Natural killer cell (primary cell): ENCODE measurements around the gene HCN3. TPM values are rescaled to one million over a fixed set of nuclear protein-coding genes. Genes with fewer than 3 reads are reported as not detected.
A peak's percentile ranks its signal among the peaks of the same experiment; 100 is the strongest.

ENCODE experiments used
- ATAC-seq, 3 donors: fragments of 150-1000 bp in 2 of 3; fragments of 200-7000 bp in 1 of 3; cut with Tn5 transposase; 1 replicate in 1 of 3; 2 replicates in 2 of 3; pipeline ENCODE4 v1.10.0; 2021; ENCODE audit warnings: mild to moderate bottlenecking in 2 of 3, moderate library complexity in 2 of 3
- DNase-seq, 2 donors: peaks; one replicate each; pipeline versions ENCODE4 v3.0.0 to v3.0.0-alpha.2; 2013 to 2021; ENCODE audit warnings: mixed read lengths in 1 of 2
- H3K27ac ChIP-seq: one replicate; pipeline ENCODE4 v1.5.1; 2013; ENCODE audit warnings: mild to moderate bottlenecking, low read length
- H3K27me3 ChIP-seq: one replicate; pipeline ENCODE4 v1.6.1; 2013; ENCODE audit warnings: low read length; ENCODE audit not compliant: control insufficient read depth, insufficient read depth
- H3K36me3 ChIP-seq: one replicate; pipeline ENCODE4 v1.6.1; 2013; ENCODE audit warnings: low read length; ENCODE audit not compliant: control insufficient read depth, insufficient read depth
- H3K4me1 ChIP-seq: one replicate; pipeline ENCODE4 v1.6.1; 2013; ENCODE audit warnings: low read length; ENCODE audit not compliant: control insufficient read depth, insufficient read depth
- H3K4me3 ChIP-seq: one replicate; pipeline ENCODE4 v1.5.1; 2013; ENCODE audit warnings: low read length
- H3K9me3 ChIP-seq: one replicate; pipeline ENCODE4 v1.6.1; 2013; ENCODE audit warnings: low read length; ENCODE audit not compliant: control insufficient read depth, insufficient read depth
- H3K27ac Mint-ChIP-seq, 2 donors: one replicate each; pipeline ENCODE4 v1.8.0; 2022; ENCODE audit warnings: mild to moderate bottlenecking in 2 of 2, mixed read lengths in 2 of 2, moderate library complexity in 1 of 2
- H3K27me3 Mint-ChIP-seq, 2 donors: one replicate each; pipeline ENCODE4 v1.8.0; 2022; ENCODE audit warnings: low read depth in 2 of 2, mixed read lengths in 2 of 2
- H3K36me3 Mint-ChIP-seq: one replicate; pipeline ENCODE4 v1.8.0; 2022; ENCODE audit warnings: mixed read lengths
- H3K4me1 Mint-ChIP-seq, 2 donors: one replicate each; pipeline ENCODE4 v1.8.0; 2022; ENCODE audit warnings: mixed read lengths in 2 of 2
- H3K4me3 Mint-ChIP-seq: one replicate; pipeline ENCODE4 v1.8.0; 2022; ENCODE audit warnings: mild to moderate bottlenecking, moderate library complexity, mixed read lengths
- H3K9me3 Mint-ChIP-seq, 2 donors: one replicate each; pipeline ENCODE4 v1.8.0; 2022; ENCODE audit warnings: mixed read lengths in 2 of 2
- CTCF ChIP-seq: fragments of 200-600 bp; IDR thresholded peaks from one replicate; pipeline ENCODE4 v1.8.0; 2022; ENCODE audit warnings: antibody characterized with exemption
- WGBS: methylation state at CpG from one replicate; pipeline ENCODE4 v1.1.7; 2013; ENCODE audit warnings: missing lambda C conversion rate; ENCODE audit not compliant: insufficient coverage; 5-methylcytosine and 5-hydroxymethylcytosine counted together
- intact Hi-C: fragments of 100-400 bp; cut with micrococcal nuclease; formaldehyde crosslinking; loops from one replicate; pipeline ENCODE4 v1.14.2; 2022
- total RNA-seq, 4 donors: library from RNA; stranded (reverse); fragments of 120-200 nt in 1 of 4; gene quantifications; one replicate each; pipeline versions ENCODE4 v1.2.3 to v1.2.4, GENCODE V29; 2013 to 2022

The HCN3 gene
- total RNA-seq, 3 donors from 2014 or later (not counting 1 experiment from before 2014, with no cell fraction given), result 2.0 to 3.4 (median 2.6) TPM

GRCh38 chr1:155305881-155306391, 28.7 kb downstream of the HCN3 start:
- no peak for ATAC-seq
- H3K4me3 Mint-ChIP-seq, result no peak overlapping the region
- intact Hi-C loops, result no loop called here
- no peak overlapping the region for H3K4me3 ChIP-seq
- H3K27me3 Mint-ChIP-seq, result no peaks in the 10 kb centered on the region
- H3K36me3 ChIP-seq, result peaks cover 2% of the 10 kb centered on the region
- DNase-seq, result no peak
- no peaks in the 10 kb centered on the region for H3K36me3 Mint-ChIP-seq
- no peaks in the 10 kb centered on the region for H3K9me3 Mint-ChIP-seq
- H3K4me1 ChIP-seq, result peaks cover 27% of the 10 kb centered on the region
- H3K27ac ChIP-seq, result no peak overlapping the region
- no peaks in the 10 kb centered on the region for H3K27me3 ChIP-seq
- peaks cover 20 to 22% of the 10 kb centered on the region in 2 donors for H3K4me1 Mint-ChIP-seq
- no peaks in the 10 kb centered on the region for H3K9me3 ChIP-seq
- TF ChIP-seq CTCF, result no peak
- H3K27ac Mint-ChIP-seq, result peak overlapping the region in 1 of 2 donors; percentile 44
- 85% methylated on average over 7 of the region's 7 CpGs for WGBS

- H3K36me3 Mint-ChIP-seq, result no peaks in the 10 kb centered on the region
- peak overlapping the region; percentile 97 to 98 for H3K27ac Mint-ChIP-seq
- H3K4me1 ChIP-seq, result peaks cover 27% of the 10 kb centered on the region
- peak in 1 of 2 donors; percentile 48 for DNase-seq
- ATAC-seq, result no peak
- no peak overlapping the region for H3K4me3 ChIP-seq
- H3K4me3 Mint-ChIP-seq, result peak overlapping the region; percentile 49
- H3K9me3 ChIP-seq, result no peaks in the 10 kb centered on the region
- WGBS, result 63% methylated on average over 6 of the region's 6 CpGs
- peak overlapping the region; percentile 94 for H3K27ac ChIP-seq
- peaks cover 2% of the 10 kb centered on the region for H3K36me3 ChIP-seq
- no peaks in the 10 kb centered on the region for H3K9me3 Mint-ChIP-seq
- H3K27me3 Mint-ChIP-seq, result no peaks in the 10 kb centered on the region
- TF ChIP-seq CTCF, result no peak
- intact Hi-C loops, result no loop called here
- H3K27me3 ChIP-seq, result no peaks in the 10 kb centered on the region
- H3K4me1 Mint-ChIP-seq, result peaks cover 20 to 25% of the 10 kb centered on the region in 2 donors
Measured at GRCh38 chr1:155307247-155307740, 30.0 kb downstream of the HCN3 start.

- no peak for TF ChIP-seq CTCF
- peaks cover 20 to 28% of the 10 kb centered on the region in 2 donors for H3K4me1 Mint-ChIP-seq
- no peaks in the 10 kb centered on the region for H3K9me3 Mint-ChIP-seq
- Histone ChIP-seq H3K27ac (peak within 1 kb of the TSS; percentile 94), H3K27me3 (no peaks in the 10 kb centered on the region), H3K36me3 (peaks cover 9% of the 10 kb centered on the region), H3K4me1 (peaks cover 27% of the 10 kb centered on the region), H3K4me3 (peak within 1 kb of the TSS; percentile 67), H3K9me3 (no peaks in the 10 kb centered on the region)
- under 1% methylated on average over 51 of the region's 51 CpGs for WGBS
- no peaks in the 10 kb centered on the region for H3K27me3 Mint-ChIP-seq
- H3K4me3 Mint-ChIP-seq, result peak within 1 kb of the TSS; percentile 97
- ATAC-seq, result peak; percentile 94 to 99 (median 96)
- intact Hi-C loops, result loop anchor here (1.0 to 2.0 kb wide), 4 partner anchors 15 to 64 kb away; partner anchors contain the start of gene SCAMP3
- peak; percentile 93 to 99 for DNase-seq
- H3K27ac Mint-ChIP-seq, result peak within 1 kb of the TSS; percentile 97 to 98
- H3K36me3 Mint-ChIP-seq, result no peaks in the 10 kb centered on the region
Measured at GRCh38 chr1:155308493-155309422, 31.5 kb downstream of the HCN3 start, which contains the start of gene FDPS. TSS of gene FDPS (plus strand) at chr1:155308866. CDS start at chr1:155309790, 924 bp downstream.
